ENCODE data around the gene TPK1. TPM values are rescaled to one million over a fixed set of nuclear protein-coding genes. Genes with fewer than 3 reads are reported as not detected.

Gene TPK1
- polyA plus RNA-seq, 2 of the 4 experiments (the other 2 are of a cell fraction) = 1.4 to 2.5 TPM

DNA sequence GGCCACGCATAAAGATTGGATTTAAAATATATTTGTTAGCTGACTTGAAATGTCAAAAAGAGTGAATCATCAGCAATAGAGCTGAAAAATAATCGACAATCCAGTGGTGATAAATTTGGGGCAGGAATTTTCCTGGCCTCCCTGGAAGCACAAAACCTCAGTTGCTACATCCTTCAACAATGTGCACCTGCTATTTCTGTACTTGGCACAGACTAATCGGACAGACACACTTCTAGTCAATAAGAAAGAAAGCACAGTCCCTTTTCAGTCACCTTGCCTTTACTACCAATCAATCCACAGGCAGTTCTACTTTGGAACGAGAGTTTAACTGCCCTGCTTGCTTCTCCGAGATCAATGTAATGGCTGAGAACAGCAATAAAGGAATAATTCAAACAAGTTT is 335.6 kb downstream of the TPK1 start:
- Histone ChIP-seq H3K4me3 (no peak overlapping the region), H3K4me2 (no peak overlapping the region), H3K4me1 (no peaks in the 10 kb centered on the region), H3K9me3 (no peaks in the 10 kb centered on the region), H3K27ac (no peak overlapping the region)
- no peak for DNase-seq (ENCODE audit: low read depth in 1 of 2, low spot score in 1 of 2)
- ChIA-PET POLR2A (interaction anchor here (0.6 kb wide), 1 partner anchor 53 kb away, joined by 3 read pairs; no protein-coding TSS in a partner anchor), CTCF (no interaction called here)
- no peak for ATAC-seq
- TF ChIP-seq HDAC2 (IDR thresholded peaks at IDR 0.05) = no peak
- no peak for TF ChIP-seq RAD21 (conservative IDR thresholded peaks at IDR 0.05 in 1 of 2, IDR thresholded peaks at IDR 0.05 in 1 of 2)
- no peak for TF ChIP-seq JUNB (IDR thresholded peaks at IDR 0.05)
- TF ChIP-seq HOXA7 (CRISPR knock-in tag; IDR thresholded peaks at IDR 0.05) = no peak
- no peak for TF ChIP-seq BCL3 (IDR thresholded peaks at IDR 0.05)
- TF ChIP-seq FOSL2 (IDR thresholded peaks at IDR 0.05) = no peak
- TF ChIP-seq FOSL2 (CRISPR knock-in tag; IDR thresholded peaks at IDR 0.05) = no peak
- no peak for TF ChIP-seq RCOR1 (IDR thresholded peaks at IDR 0.05; ENCODE audit: low read depth, low read length)
- TF ChIP-seq RFX5 (IDR thresholded peaks at IDR 0.05) = no peak
- TF ChIP-seq EHF (CRISPR knock-in tag; IDR thresholded peaks at IDR 0.05) = no peak
- TF ChIP-seq SMC3 (IDR thresholded peaks at IDR 0.05) = no peak
- TF ChIP-seq ZFP36 (IDR thresholded peaks at IDR 0.05; ENCODE audit: borderline replicate concordance, partially characterized antibody) = no peak
- no peak for FAIRE-seq
- WGBS (ENCODE audit: missing lambda C conversion rate) = 3% methylated on average over 5 of the region's 5 CpGs

GRCh38 chr7:144497282-144497681 is 338.6 kb downstream of the TPK1 start:
- TF ChIP-seq HDAC2 (IDR thresholded peaks at IDR 0.05) (no peak), ZSCAN20 (CRISPR knock-in tag; IDR thresholded peaks at IDR 0.05) (no peak), NFE2L2 (conservative IDR thresholded peaks at IDR 0.05; ENCODE audit: low read length) (no peak)
- TF ChIP-seq, protein P1, sequence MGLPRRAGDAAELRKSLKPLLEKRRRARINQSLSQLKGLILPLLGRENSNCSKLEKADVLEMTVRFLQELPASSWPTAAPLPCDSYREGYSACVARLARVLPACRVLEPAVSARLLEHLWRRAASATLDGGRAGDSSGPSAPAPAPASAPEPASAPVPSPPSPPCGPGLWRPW (IDR thresholded peaks at IDR 0.05) = no peak
- H3K9me3 ChIP-seq = no peaks in the 10 kb centered on the region
- no peaks in the 10 kb centered on the region for H3K4me1 ChIP-seq
- H3K4me3 ChIP-seq = no peak overlapping the region
- no peak for ATAC-seq
- WGBS (ENCODE audit: missing lambda C conversion rate) = 26% methylated on average over 1 of the region's 1 CpG
- POLR2A ChIA-PET = no interaction called here
- FAIRE-seq = no peak
- CTCF ChIA-PET = no interaction called here
- no peak overlapping the region for H3K4me2 ChIP-seq
- H3K27ac ChIP-seq = no peak overlapping the region
- no peak for DNase-seq (ENCODE audit: low read depth in 1 of 2, low spot score in 1 of 2)

GRCh38 chr7:144494355-144494754 is 341.5 kb downstream of the TPK1 start:
- Histone ChIP-seq H3K9me3 (no peaks in the 10 kb centered on the region), H3K27ac (no peak overlapping the region), H3K4me3 (no peak overlapping the region), H3K4me2 (no peak overlapping the region), H3K4me1 (no peaks in the 10 kb centered on the region)
- no peak for FAIRE-seq
- WGBS (ENCODE audit: missing lambda C conversion rate) = 34% methylated on average over 1 of the region's 1 CpG
- DNase-seq (ENCODE audit: low read depth in 1 of 2, low spot score in 1 of 2) = no peak
- CTCF ChIA-PET = no interaction called here
- TF ChIP-seq MAX (IDR thresholded peaks at IDR 0.05) (no peak), POLR2A (IDR thresholded peaks at IDR 0.05; ENCODE audit: low read length) (no peak), JUNB (IDR thresholded peaks at IDR 0.05) (no peak), ZC3H11A (IDR thresholded peaks at IDR 0.05) (no peak), RCOR1 (IDR thresholded peaks at IDR 0.05; ENCODE audit: low read depth, low read length) (no peak), EHF (CRISPR knock-in tag; IDR thresholded peaks at IDR 0.05) (no peak), HOXB13 (CRISPR knock-in tag; IDR thresholded peaks at IDR 0.05; ENCODE audit: low read depth) (no peak), HOXB5 (CRISPR knock-in tag; IDR thresholded peaks at IDR 0.05) (no peak), RARB (CRISPR knock-in tag; IDR thresholded peaks at IDR 0.05) (no peak), CBX2 (IDR thresholded peaks at IDR 0.05; ENCODE audit: borderline replicate concordance, low read depth) (no peak)
- TF ChIP-seq, protein P1 (IDR thresholded peaks at IDR 0.05) = no peak
- TF ChIP-seq, protein P2, sequence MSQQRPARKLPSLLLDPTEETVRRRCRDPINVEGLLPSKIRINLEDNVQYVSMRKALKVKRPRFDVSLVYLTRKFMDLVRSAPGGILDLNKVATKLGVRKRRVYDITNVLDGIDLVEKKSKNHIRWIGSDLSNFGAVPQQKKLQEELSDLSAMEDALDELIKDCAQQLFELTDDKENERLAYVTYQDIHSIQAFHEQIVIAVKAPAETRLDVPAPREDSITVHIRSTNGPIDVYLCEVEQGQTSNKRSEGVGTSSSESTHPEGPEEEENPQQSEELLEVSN (IDR thresholded peaks at IDR 0.05; ENCODE audit: borderline replicate concordance, low read depth) = no peak
- TF ChIP-seq, protein P3, sequence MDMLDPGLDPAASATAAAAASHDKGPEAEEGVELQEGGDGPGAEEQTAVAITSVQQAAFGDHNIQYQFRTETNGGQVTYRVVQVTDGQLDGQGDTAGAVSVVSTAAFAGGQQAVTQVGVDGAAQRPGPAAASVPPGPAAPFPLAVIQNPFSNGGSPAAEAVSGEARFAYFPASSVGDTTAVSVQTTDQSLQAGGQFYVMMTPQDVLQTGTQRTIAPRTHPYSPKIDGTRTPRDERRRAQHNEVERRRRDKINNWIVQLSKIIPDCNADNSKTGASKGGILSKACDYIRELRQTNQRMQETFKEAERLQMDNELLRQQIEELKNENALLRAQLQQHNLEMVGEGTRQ (IDR thresholded peaks at IDR 0.05) = no peak
- ATAC-seq = no peak
- POLR2A ChIA-PET = no interaction called here
